Hematopoietic multipotent progenitor cell treated with erythropoietin and hydrocortisone succinate and interleukin-3 and kit ligand, for 8 days (in vitro differentiated cells): ENCODE results near the gene ADAM17.

ENCODE experiments used
- DNase-seq: peaks from one replicate; pipeline ENCODE4 v3.0.0-alpha.2; 2015

Gene ADAM17

GRCh38 chr2:9466147-9466683, 89.4 kb downstream of the ADAM17 start:
- DNase-seq: no peak

- no peak for DNase-seq
Observed at GRCh38 chr2:9465170-9465569, 90.5 kb downstream of the ADAM17 start.

GRCh38 chr2:9463698-9464034, 92.0 kb downstream of the ADAM17 start:
- DNase-seq: no peak

GRCh38 chr2:9462886-9463697, 92.5 kb downstream of the ADAM17 start:
- DNase-seq: no peak

- DNase-seq: no peak
Observed at GRCh38 chr2:9462313-9462712, 93.3 kb downstream of the ADAM17 start.

- DNase-seq: no peak
Observed at GRCh38 chr2:9461079-9461478, 94.6 kb downstream of the ADAM17 start.

- DNase-seq: no peak
Observed at GRCh38 chr2:9460441-9461017, 95.1 kb downstream of the ADAM17 start.

GRCh38 chr2:9451231-9451630, 104.4 kb downstream of the ADAM17 start:
- no peak for DNase-seq

- DNase-seq: no peak
Observed at GRCh38 chr2:9445089-9445488, 110.5 kb downstream of the ADAM17 start.

- DNase-seq: no peak
Observed at GRCh38 chr2:9443526-9443925, 112.1 kb downstream of the ADAM17 start.

- no peak for DNase-seq
Observed at GRCh38 chr2:9441556-9441955, 114.1 kb downstream of the ADAM17 start.

GRCh38 chr2:9440058-9440727, 115.4 kb downstream of the ADAM17 start:
- no peak for DNase-seq

GRCh38 chr2:9439536-9439935, 116.1 kb downstream of the ADAM17 start:
- no peak for DNase-seq
